K562 (cell line): ENCODE results near the gene PRSS22. TPM values are rescaled to one million over a fixed set of nuclear protein-coding genes. Genes with fewer than 3 reads are reported as not detected.

Experiments used
- ASH1L ChIP-seq: fragments of 450-650 bp; IDR thresholded peaks from 2 replicates; pipeline ENCODE4 v1.6.1; 2018; ENCODE audit warnings: borderline replicate concordance, mild to moderate bottlenecking, low read depth; ENCODE audit not compliant: partially characterized antibody
- CREBBP ChIP-seq: IDR thresholded peaks from one replicate; pipeline ENCODE4 v1.6.1; 2012; ENCODE audit warnings: low read depth, mild to moderate bottlenecking, control low read depth, inconsistent platforms, low read length
- KLF16 ChIP-seq: IDR thresholded peaks from 2 replicates; pipeline ENCODE4 v1.6.1; 2016; ENCODE audit warnings: antibody characterized with exemption
- NFRKB ChIP-seq: fragments of 450-650 bp; IDR thresholded peaks from 2 replicates; pipeline ENCODE4 v1.6.1; 2016; ENCODE audit warnings: low read depth
- PRDM10 ChIP-seq: fragments of 450-650 bp; IDR thresholded peaks from 2 replicates; pipeline ENCODE4 v1.6.1; 2018; ENCODE audit not compliant: partially characterized antibody
- RERE ChIP-seq: sonication (generic); formaldehyde crosslinking; IDR thresholded peaks from 2 replicates; pipeline ENCODE4 v1.8.0; 2023; ENCODE audit warnings: missing genetic modification reagents, mild to moderate bottlenecking, borderline replicate concordance
- TARDBP ChIP-seq: fragments of 450-650 bp; IDR thresholded peaks from 2 replicates; pipeline ENCODE4 v1.6.1; 2016
- TBP ChIP-seq: optimal IDR thresholded peaks from 2 replicates; pipeline ENCODE3; 2011; ENCODE audit warnings: low read depth, low read length, improper control_type of control experiment
- TEAD2 ChIP-seq: fragments of 450-650 bp; IDR thresholded peaks from 2 replicates; pipeline ENCODE4 v1.6.1; 2016; ENCODE audit warnings: missing genetic modification characterization, control low read depth, missing compliant biosample characterization
- ZNF324 ChIP-seq: fragments of 250-450 bp; sonication (Bioruptor Pico); IDR thresholded peaks from 2 replicates; pipeline ENCODE4 v1.4.0; 2020; ENCODE audit warnings: mild to moderate bottlenecking
- ZNF384 ChIP-seq: IDR thresholded peaks from 2 replicates; pipeline ENCODE4 v1.6.1; 2012; ENCODE audit warnings: low read depth, low read length, improper control_type of control experiment
- ZNF695 ChIP-seq: fragments of 450-650 bp; formaldehyde crosslinking; IDR thresholded peaks from 2 replicates; pipeline ENCODE4 v1.4.0; 2020; ENCODE audit warnings: mild to moderate bottlenecking, moderate library complexity
- polyA plus RNA-seq, 8 experiments: library from polyadenylated mRNA; depleted of rRNA in 4 of 8; stranded (reverse) in 5 of 8; unstranded in 3 of 8; fragments of >200 nt; fragmentation: Nextera tagmentation in 2 of 8; fragmentation: Illumina TruSeq in 1 of 8; extraction: Ambion mirVana in 2 of 8; extraction: Trizol in 1 of 8; gene quantifications; 2 replicates each; pipeline versions ENCODE4 v1.2.1 to v1.2.3, GENCODE V29; 2011 to 2014; ENCODE audit warnings: inconsistent platforms in 1 of 8, missing spikeins in 1 of 8
- total RNA-seq, 7 experiments: library from RNA; depleted of rRNA in 6 of 7; stranded (reverse); fragments of >200 nt in 6 of 7; fragmentation: Illumina TruSeq in 2 of 7; extraction: Trizol in 2 of 7; gene quantifications; 2 replicates each; pipeline versions ENCODE4 v1.2.1 to v1.2.3, GENCODE V29; 2011 to 2021; ENCODE audit warnings: low replicate concordance in 1 of 7
- TF ChIP-seq, protein P1 (sequence below): fragments of 250-450 bp; sonication (Bioruptor Pico); IDR thresholded peaks from 2 replicates; pipeline ENCODE4 v1.4.0; 2020

The PRSS22 gene
- total and polyA plus RNA-seq, 9 of the 15 experiments (the other 6 are each of a cell fraction or from before 2014, with no cell fraction given) = 0.13 to 0.42 TPM; not detected in 7

DNA sequence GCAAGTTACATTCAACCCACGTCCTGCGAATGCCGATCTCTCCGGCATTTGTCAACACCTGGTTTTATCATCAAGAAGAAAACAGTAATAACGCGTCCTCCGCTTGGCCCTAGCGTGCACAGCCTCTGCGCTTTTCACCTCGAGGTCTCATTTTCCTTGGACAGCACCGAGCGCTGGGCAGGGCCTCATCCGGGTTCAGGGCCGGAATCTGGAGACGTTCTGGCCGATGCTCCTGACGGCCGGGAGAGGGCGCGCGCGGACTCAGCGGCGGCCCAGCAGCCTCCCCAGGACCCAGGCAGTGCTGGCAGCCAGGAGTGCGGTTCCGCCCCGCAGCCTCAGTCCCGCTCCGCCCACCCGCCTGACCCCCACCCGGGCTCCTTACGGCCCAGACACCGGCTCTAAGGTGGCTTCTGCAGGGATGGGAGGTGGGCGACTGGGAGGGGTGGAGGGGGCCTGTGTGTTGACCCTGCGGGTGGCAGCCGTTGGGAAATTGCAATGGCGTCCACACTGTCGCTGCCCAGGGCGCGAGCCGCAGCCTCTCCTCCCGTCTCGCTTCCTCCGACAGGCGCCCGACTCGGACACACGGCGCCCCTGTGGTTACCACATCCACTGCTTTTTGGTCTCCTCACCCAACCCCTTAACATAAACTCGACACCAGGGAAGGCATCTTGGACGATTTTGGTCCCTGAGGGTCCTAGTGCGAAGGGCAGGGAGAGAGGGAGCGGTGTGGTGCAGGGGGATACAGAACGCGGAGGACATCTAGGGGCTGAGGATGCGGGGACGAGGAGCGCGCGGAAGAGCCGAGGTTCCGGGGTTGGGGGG, 46.3 kb upstream of the PRSS22 start (continued):
- TF ChIP-seq RERE (CRISPR knock-in tag) = no peak
- TF ChIP-seq KLF16 = 0 out of 2 replicates have a peak, but pooled peaks have one; percentile 24
- peak; percentile 57 for TF ChIP-seq TBP
- no peak for TF ChIP-seq TEAD2
- no peak for TF ChIP-seq PRDM10
- no peak for TF ChIP-seq ZNF695 (CRISPR knock-in tag)
- TF ChIP-seq TARDBP = no peak
- no peak for TF ChIP-seq ZNF384
- TF ChIP-seq CREBBP = no peak
- TF ChIP-seq, protein P1, sequence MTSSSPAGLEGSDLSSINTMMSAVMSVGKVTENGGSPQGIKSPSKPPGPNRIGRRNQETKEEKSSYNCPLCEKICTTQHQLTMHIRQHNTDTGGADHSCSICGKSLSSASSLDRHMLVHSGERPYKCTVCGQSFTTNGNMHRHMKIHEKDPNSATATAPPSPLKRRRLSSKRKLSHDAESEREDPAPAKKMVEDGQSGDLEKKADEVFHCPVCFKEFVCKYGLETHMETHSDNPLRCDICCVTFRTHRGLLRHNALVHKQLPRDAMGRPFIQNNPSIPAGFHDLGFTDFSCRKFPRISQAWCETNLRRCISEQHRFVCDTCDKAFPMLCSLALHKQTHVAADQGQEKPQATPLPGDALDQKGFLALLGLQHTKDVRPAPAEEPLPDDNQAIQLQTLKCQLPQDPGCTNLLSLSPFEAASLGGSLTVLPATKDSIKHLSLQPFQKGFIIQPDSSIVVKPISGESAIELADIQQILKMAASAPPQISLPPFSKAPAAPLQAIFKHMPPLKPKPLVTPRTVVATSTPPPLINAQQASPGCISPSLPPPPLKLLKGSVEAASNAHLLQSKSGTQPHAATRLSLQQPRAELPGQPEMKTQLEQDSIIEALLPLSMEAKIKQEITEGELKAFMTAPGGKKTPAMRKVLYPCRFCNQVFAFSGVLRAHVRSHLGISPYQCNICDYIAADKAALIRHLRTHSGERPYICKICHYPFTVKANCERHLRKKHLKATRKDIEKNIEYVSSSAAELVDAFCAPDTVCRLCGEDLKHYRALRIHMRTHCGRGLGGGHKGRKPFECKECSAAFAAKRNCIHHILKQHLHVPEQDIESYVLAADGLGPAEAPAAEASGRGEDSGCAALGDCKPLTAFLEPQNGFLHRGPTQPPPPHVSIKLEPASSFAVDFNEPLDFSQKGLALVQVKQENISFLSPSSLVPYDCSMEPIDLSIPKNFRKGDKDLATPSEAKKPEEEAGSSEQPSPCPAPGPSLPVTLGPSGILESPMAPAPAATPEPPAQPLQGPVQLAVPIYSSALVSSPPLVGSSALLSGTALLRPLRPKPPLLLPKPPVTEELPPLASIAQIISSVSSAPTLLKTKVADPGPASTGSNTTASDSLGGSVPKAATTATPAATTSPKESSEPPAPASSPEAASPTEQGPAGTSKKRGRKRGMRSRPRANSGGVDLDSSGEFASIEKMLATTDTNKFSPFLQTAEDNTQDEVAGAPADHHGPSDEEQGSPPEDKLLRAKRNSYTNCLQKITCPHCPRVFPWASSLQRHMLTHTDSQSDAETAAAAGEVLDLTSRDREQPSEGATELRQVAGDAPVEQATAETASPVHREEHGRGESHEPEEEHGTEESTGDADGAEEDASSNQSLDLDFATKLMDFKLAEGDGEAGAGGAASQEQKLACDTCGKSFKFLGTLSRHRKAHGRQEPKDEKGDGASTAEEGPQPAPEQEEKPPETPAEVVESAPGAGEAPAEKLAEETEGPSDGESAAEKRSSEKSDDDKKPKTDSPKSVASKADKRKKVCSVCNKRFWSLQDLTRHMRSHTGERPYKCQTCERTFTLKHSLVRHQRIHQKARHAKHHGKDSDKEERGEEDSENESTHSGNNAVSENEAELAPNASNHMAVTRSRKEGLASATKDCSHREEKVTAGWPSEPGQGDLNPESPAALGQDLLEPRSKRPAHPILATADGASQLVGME (CRISPR knock-in tag) = no peak
- no peak for TF ChIP-seq ZNF324 (CRISPR knock-in tag)
- TF ChIP-seq ASH1L = no peak
- no peak; the same call in none of the 2 replicates for TF ChIP-seq NFRKB
